HG02798 (cell line): Measurements from ENCODE around the gene MYLK.
"Not testable (repeated sequence)": the region's sequence is repeated elsewhere in the genome, so short reads cannot be mapped to it uniquely, and the experiment has no call there.

ENCODE experiments used
- ATAC-seq: cut with Tn5 transposase; IDR thresholded peaks from one replicate; pipeline ENCODE4 v1.9.1; 2021; ENCODE audit warnings: mild to moderate bottlenecking; ENCODE audit not compliant: unreplicated experiment, poor library complexity

MYLK gene

DNA sequence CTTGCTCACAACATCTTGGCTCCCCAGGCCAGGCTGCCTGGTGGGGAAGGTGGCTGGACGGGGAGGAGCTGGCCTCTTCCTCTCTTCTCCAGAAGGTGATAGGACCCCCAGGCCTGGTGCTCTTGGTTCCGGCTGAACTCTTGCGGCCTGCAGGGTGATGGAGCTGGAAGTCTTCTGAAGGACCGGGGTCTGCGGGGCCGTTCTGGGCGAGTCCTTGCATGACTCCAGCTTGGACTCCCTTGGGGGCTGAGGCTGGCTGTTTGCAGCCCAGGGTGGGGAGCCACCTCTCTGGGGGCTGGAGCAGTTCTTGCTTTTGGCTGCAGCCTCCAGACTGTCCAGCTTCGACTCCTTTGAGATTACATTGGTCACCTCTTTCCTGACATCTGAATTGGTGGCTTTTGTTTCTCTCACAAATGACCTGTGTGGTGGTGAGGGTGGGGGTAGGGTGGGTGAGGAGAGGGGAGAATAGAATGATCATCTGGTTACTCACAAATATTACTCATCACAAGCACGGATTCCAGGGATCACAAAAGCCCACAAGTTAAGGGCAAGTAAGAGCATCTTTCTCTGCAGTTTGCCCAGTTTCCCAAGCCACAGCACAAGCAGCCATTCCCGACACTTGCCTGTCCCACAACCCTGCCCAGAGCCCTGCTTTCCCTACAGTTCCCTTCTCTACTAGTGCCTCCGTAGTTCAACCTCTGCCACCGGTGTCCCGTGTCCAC is 150.2 kb downstream of the MYLK start:
- no peak for ATAC-seq

- ATAC-seq = no peak
Measured at GRCh38 chr3:123733341-123733740, 150.8 kb downstream of the MYLK start.

- no peak for ATAC-seq
Measured at GRCh38 chr3:123732447-123732846, 151.7 kb downstream of the MYLK start.

DNA sequence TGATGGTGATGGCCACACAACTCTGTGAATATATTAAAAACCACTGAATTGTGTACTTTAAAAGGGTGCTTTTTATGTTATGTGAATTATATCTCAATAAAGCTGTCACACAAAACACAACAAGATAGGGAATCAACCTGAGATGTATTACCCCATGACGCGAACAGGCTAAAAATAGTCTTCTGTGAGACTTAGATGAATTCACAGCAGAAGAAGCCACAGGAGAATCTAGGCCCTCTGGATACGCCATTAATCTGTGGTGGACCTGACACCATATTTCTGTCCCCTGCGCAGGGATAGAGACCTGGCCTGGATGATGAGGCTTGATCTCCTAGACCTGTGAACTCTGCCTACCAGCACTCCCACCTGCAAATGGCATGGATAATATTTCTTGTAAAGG is 153.3 kb downstream of the MYLK start:
- ATAC-seq = no peak

DNA sequence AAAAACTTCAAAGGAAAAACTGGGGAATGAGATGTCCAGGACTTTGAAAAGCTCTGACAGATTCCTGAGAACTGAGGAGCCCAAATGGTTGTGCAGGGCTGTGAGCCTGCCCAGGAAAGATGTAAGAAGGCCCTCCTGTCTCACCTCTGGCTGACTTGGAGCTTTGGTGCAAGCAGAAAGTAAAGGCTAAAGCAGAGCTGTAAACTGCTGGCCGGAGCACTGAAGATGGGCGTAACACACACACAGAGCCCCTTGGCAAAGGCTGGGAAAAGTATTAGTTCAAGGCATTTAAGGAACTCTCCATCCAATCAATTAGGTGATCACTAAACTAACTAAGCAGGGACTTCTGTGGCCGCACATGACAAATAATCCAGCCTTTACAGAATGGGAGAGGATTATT is 155.1 kb downstream of the MYLK start:
- ATAC-seq = no peak

DNA sequence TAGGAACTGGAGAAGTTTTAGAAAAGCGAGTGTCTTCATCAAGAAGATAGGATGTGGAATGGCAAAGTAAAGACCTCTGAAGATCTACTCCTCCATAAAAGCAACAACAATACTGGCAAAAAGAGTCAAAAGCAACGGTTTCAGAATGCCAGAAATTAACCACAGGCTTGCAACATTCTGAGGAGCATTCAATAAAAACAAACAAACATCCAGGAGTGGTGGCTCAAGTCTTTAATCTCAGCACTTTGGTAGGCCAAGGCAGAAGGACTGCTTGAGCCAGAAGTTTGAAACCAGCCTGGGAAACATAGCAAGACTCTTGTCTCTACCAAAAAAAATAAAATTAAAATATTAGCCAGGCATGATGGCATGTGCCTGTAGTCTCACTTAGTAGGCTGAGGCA is 156.1 kb downstream of the MYLK start:
- ATAC-seq = no peak

DNA sequence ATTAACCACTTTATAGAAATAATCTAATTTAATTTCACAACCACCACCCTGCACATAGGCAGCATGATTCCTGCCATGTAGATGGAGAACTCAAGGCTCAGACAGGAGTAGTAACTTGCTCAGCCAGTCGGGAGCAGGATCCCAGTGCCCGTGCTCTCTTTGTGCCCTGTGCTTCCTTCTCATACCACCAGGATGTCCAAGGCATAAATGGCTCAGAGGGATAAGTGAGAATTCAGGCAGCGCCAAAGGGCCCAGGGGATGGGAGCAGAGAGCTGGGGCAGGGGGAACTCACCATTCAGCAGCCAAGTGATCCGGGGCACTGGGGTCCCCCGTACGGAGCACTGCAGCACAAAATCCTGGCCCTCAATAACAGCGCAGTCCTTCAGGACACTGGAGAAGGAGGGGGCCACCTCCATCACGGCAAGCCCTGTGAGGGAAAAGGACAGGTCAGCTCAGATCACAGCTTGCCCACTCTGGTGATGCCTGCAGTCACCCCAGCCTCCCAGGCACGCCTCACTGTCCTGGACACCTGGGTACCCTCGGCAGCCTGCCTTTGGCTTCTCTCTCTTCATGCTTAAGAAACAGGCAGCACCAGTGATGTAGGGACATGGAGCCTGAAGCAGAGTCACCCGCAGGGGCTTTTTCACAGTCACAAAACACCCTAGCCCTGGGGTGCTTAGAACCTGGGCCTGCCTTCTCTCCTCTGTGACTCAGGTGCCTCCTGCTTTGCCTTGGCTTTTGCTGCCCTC is 158.3 kb downstream of the MYLK start:
- ATAC-seq = no peak

- no peak for ATAC-seq
Measured at GRCh38 chr3:123724306-123724705, 159.8 kb downstream of the MYLK start.

DNA sequence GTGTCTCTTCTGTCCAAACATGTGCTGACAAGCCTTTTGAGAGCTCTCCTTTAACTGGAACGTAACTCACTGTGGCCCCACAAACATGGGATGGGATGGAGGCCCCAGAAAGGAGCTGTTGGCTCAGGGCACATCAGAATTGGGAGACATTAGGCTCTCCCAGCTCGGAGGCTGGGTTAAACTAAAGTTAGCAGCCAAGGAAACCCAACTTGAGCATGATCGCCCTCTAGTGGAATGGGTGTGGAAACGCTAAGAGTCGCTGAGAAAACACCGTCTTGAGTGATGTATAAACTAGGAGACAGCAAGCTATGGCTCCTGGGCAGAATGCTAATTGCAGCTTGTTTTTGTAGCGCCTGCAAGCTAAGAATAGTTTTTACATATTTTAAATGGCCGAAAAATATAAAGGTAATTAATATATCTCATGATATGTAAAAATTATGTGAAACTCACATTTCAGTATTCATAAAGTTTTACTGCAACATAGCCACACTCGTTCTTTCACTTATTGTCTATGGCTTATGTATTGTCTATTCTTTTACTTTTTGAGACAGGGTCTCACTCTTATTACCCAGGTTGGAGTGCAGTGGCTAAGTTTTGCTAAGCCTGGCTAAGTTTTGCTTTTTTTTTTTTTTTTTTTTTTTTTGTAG is 160.5 kb downstream of the MYLK start:
- ATAC-seq = peak; percentile 68

DNA sequence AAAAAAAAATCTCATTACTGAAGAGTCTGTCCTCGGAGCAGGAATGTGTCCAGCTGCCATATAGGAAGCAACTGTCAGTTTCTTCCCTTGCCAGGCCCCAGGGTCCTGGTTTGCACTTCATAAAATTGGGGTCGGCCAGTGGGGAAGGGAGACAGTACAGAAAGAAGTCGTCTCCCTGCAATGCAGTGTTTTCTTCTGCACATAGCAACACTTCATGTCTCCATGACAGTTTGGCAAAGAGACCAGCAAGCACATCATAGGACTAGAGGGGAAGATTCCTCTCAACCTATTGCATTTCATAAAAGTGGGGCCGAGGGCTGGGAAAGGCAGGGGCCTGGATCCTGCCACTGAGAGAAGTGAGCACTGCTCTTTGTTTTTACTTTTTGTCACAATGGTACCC is 161.1 kb downstream of the MYLK start:
- ATAC-seq = no peak

GRCh38 chr3:123722456-123722855 is 161.7 kb downstream of the MYLK start:
- ATAC-seq = no peak

DNA sequence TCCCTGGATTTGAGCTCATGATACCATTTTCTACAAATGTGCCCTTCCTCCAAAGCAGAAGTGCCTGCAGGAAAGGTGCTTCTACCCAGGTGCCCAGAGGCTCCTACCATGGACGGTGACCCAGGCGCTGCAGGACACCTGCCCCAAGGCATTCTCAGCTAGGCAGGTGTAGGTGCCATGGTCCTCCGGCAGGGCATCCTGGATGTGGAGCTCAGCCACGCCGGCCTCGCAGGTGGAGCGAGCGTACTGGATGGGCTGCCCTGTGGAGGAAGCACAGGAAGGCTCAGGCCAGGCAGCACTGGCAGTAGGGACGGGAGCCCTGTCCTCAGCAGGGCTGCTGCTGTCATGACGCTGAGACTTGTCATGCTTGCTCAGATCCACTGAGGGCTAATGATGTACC is 162.1 kb downstream of the MYLK start:
- no peak for ATAC-seq

DNA sequence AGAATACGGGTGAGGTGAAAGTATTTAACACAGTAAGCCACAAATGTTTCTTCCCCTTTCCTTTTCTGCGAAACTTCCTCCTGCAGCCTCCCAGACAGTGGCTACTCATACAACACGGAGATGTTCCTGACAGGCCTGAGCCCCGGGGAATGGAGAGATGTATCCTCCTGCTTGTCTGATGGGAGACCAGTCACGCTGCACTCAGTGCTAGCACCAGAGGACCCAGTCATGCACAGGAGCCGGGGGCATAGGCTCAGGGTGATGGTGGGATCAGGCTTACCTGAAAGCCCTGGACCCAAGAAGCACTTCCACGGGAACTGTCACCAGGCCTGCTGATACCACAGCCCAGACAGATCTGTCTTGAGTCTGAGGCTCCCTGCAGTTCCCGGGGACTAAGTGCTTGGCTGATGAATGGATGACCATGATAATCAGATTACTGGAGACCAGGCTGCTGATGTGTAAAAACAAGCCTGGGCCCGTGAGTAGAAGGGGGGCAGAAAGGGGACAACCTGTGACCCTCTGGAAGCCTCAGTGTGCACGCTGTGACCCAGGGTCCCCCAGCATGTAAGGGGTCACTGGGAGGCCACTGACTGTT is 162.9 kb downstream of the MYLK start:
- ATAC-seq = not testable (repeated sequence)

GRCh38 chr3:123720638-123721037 is 163.5 kb downstream of the MYLK start:
- no peak for ATAC-seq

DNA sequence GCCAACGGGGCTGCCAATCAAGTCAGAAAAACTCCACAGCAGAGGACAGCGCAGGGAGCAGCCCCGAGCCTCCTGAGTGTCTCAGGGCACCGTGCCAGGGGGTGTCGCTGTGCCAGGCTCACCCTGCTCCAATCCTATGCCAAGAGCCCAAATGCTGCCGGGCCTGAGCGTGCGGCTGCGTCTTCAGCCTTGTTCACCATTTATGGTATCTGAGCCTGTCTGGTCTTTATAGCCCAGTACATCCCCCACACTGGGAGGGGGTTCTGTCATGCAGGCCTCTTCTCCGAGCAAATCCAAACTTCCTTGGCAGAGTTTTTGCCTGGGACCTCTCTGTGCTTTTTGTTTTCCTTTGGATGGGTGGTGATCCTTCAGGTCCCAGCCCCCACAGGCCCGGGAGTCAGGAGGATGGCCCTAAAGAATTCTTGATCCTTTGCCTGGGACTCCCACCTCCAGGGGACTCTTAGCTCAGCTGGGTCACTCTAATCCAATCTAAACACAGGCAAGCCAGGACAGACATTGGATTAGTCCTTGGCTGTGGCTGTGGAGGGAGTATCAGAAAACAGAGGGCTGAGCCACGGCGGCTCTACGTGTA is 164.2 kb downstream of the MYLK start:
- no peak for ATAC-seq

GRCh38 chr3:123719061-123719756 is 164.9 kb downstream of the MYLK start:
- ATAC-seq = peak; percentile 49

GRCh38 chr3:123718108-123718507 is 166.0 kb downstream of the MYLK start:
- no peak for ATAC-seq

DNA sequence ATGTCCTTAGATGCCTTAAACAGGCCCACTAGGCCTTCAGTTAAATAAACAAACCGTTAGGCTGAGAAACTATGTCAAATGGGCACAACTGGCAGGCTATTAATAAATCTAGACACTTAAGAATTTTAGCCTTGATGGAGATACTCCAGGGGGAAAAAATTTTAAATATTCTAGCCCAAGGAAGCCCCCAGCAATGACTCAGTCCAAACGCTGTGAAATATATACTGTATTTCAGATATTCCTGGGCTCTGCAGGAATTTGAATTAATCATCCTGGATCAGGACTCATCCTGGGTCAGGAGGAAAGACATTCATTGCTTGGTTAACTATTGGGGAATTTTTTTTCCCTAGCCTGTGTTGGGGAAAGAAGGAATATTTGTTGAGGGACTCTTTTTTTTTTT is 166.7 kb downstream of the MYLK start:
- not testable (repeated sequence) for ATAC-seq

- no peak for ATAC-seq
Measured at GRCh38 chr3:123716411-123716810, 167.7 kb downstream of the MYLK start.

DNA sequence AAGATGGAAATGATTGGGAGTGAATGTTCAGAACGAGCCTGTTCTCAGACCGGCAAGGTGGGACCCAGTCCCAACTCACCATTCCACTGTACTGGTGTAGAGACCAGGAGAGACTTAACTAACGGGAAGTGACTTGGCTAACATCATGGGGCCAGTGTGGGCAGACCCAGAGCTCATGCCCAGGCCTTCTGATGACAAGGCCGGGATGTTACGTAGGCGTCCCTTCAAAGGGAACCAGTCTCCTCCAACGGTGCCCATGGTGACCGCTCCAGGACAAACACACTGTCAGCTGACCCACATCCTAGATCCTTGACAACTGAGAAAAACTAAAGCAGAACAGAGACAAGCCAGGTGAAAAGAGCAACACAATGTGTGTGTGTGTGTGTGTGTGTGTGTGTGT is 170.9 kb downstream of the MYLK start:
- ATAC-seq = no peak
